ENCODE results near the gene RPL29. TPM values are rescaled to one million over a fixed set of nuclear protein-coding genes. Genes with fewer than 3 reads are reported as not detected.

Gene RPL29
- total and polyA plus RNA-seq, 2 of the 8 experiments (the other 6 are each of a cell fraction or from before 2014, with no cell fraction given) = 1,467 to 2,660 TPM

DNA sequence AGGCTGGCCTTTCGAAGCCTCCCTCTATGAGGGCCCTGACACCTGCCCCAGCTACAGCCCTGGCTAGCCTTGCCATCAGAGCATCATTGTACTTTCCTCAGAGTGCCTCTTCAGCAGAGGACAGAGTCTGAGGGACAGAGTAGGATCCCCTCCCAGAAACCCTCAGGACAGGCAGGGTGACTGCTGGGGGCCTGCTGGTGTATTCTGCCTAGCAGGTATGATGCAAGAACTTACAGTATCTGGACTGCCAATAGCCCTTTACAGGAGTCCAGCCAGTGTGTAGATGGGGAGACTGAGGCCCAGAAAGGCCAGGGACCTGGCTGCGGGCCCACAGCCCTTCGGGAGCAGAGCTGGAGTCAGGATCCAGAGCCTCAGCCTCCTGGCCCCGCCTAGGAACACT, 41.6 kb upstream of the RPL29 start:
- H3K4me3 ChIP-seq (ENCODE audit: extremely low read depth in 1 of 4, insufficient read depth in 2 of 4, low read depth in 3 of 4, low read length in 4 of 4) = no peak overlapping the region
- no peaks in the 10 kb centered on the region for H3K27me3 ChIP-seq (replicated peaks in 1 of 4; ENCODE audit: control insufficient read depth in 3 of 4, extremely low read depth in 1 of 4, insufficient read depth in 3 of 4, low read length in 3 of 4)
- no peak overlapping the region for H2BK120ac ChIP-seq (replicated peaks; ENCODE audit: low read depth, low read length)
- no peaks in the 10 kb centered on the region for H3K23me2 ChIP-seq (ENCODE audit: low read depth, low read length)
- no peak overlapping the region for H2BK12ac ChIP-seq (ENCODE audit: low read depth, low read length)
- H3K79me2 ChIP-seq (ENCODE audit: control insufficient read depth in 1 of 2, insufficient read depth in 2 of 2, low read length in 2 of 2) = no peaks in the 10 kb centered on the region
- no peak overlapping the region for H3K56ac ChIP-seq (replicated peaks; ENCODE audit: insufficient read length, low read depth, low read length)
- CTCF ChIA-PET (ENCODE audit: partially characterized antibody) = interaction anchor here (0.9 to 33.0 kb wide), 10 partner anchors 8 to 183 kb away, joined by 3 to 984 read pairs (median 6); partner anchors contain the start of gene DUSP7
- no peak for TF ChIP-seq CBX5 (IDR thresholded peaks at IDR 0.05; ENCODE audit: low read depth, low read length)
- TF ChIP-seq CREB1 (IDR thresholded peaks at IDR 0.05) = no peak
- no peak for TF ChIP-seq POLR2AphosphoS5 (IDR thresholded peaks at IDR 0.05; ENCODE audit: low read depth, low read length)
- TF ChIP-seq, protein P1, sequence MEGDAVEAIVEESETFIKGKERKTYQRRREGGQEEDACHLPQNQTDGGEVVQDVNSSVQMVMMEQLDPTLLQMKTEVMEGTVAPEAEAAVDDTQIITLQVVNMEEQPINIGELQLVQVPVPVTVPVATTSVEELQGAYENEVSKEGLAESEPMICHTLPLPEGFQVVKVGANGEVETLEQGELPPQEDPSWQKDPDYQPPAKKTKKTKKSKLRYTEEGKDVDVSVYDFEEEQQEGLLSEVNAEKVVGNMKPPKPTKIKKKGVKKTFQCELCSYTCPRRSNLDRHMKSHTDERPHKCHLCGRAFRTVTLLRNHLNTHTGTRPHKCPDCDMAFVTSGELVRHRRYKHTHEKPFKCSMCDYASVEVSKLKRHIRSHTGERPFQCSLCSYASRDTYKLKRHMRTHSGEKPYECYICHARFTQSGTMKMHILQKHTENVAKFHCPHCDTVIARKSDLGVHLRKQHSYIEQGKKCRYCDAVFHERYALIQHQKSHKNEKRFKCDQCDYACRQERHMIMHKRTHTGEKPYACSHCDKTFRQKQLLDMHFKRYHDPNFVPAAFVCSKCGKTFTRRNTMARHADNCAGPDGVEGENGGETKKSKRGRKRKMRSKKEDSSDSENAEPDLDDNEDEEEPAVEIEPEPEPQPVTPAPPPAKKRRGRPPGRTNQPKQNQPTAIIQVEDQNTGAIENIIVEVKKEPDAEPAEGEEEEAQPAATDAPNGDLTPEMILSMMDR (IDR thresholded peaks at IDR 0.05; ENCODE audit: control extremely low read depth in 1 of 3, insufficient read depth in 1 of 3, low read depth in 1 of 3, low read length in 3 of 3) = no peak
- no peaks in the 10 kb centered on the region for H3K79me1 ChIP-seq (ENCODE audit: low read depth, low read length)
- H2AK5ac ChIP-seq (ENCODE audit: low read depth, low read length) = no peak overlapping the region; the same call in 1 of the 2 replicates
- H4K91ac ChIP-seq (replicated peaks; ENCODE audit: insufficient read length, low read length) = no peak overlapping the region
- H2BK20ac ChIP-seq (ENCODE audit: low read length) = 0 out of 2 replicates have a peak overlapping the region, but pooled peaks have one; percentile 32
- no peak for FAIRE-seq
- WGBS, 2 experiments (ENCODE audit: extremely low coverage in 1 of 2, insufficient coverage in 1 of 2, insufficient read length in 1 of 2, insufficient replicate concordance in 2 of 2, low coverage in 1 of 2, low lambda C conversion rate in 2 of 2, missing lambda C conversion rate in 1 of 2) = 91% methylated on average over 4 of the region's 4 CpGs; no CpG with 5 or more reads in 1 of the 2 experiments
- H2AFZ ChIP-seq (ENCODE audit: low read length) = no peak overlapping the region
- no peak overlapping the region for H3K18ac ChIP-seq (ENCODE audit: extremely low read depth, low read length)
- H4K20me1 ChIP-seq (replicated peaks in 1 of 2; ENCODE audit: control insufficient read depth in 1 of 2, insufficient read depth in 2 of 2, low read length in 2 of 2) = no peaks in the 10 kb centered on the region
- no peak overlapping the region for H3K9ac ChIP-seq (replicated peaks in 1 of 4; ENCODE audit: extremely low read depth in 1 of 4, low read depth in 3 of 4, low read length in 3 of 4)
- no peak overlapping the region for H2BK5ac ChIP-seq (ENCODE audit: low read depth, low read length)
- no peak overlapping the region for H3K14ac ChIP-seq (ENCODE audit: insufficient read length)
- no peak overlapping the region for H3K4me2 ChIP-seq (ENCODE audit: insufficient read depth in 1 of 2, low read depth in 2 of 2, low read length in 2 of 2)
- H3K36me3 ChIP-seq (ENCODE audit: control insufficient read depth in 2 of 4, insufficient read depth in 4 of 4, low read length in 3 of 4) = no peaks in the 10 kb centered on the region
- no peak overlapping the region for H3K27ac ChIP-seq (ENCODE audit: low read depth, low read length)
- H4K5ac ChIP-seq (ENCODE audit: insufficient read length, low read depth, low read length) = no peak overlapping the region
- no peak overlapping the region for H3K23ac ChIP-seq (ENCODE audit: insufficient read length)
- DNase-seq (ENCODE audit: low read depth in 1 of 2, low spot score in 2 of 2) = no peak
- H3K4ac ChIP-seq (replicated peaks; ENCODE audit: insufficient read length, low read depth, low read length) = no peak overlapping the region
- no peaks in the 10 kb centered on the region for H3K9me3 ChIP-seq (ENCODE audit: insufficient read depth in 2 of 2, low read depth in 1 of 2, low read length in 1 of 2)
- no peak overlapping the region for H4K8ac ChIP-seq (ENCODE audit: extremely low read depth, insufficient read depth, low read length)
- POLR2A ChIA-PET (ENCODE audit: partially characterized antibody) = interaction anchor here (0.9 to 1.9 kb wide), 5 partner anchors 13 to 45 kb away, joined by 3 to 6 read pairs (median 4); no protein-coding TSS in a partner anchor
- no peak overlapping the region for H2BK15ac ChIP-seq (ENCODE audit: low read length)
- H3K4me1 ChIP-seq (replicated peaks in 1 of 4; ENCODE audit: control insufficient read depth in 3 of 4, insufficient read depth in 4 of 4, low read length in 3 of 4) = peaks cover 0 to 4% (median 1%) of the 10 kb centered on the region in 4 experiments; a peak in 2 of 7 replicates
